Prostate gland (tissue), 2 donors: ENCODE measurements around the gene HOXA4. TPM values are rescaled to one million over a fixed set of nuclear protein-coding genes. Genes with fewer than 3 reads are reported as not detected.

Experiments used
- DNase-seq: peaks from one replicate; pipeline ENCODE4 v3.0.0-alpha.2; 2019; ENCODE audit warnings: low spot score
- H3K27ac ChIP-seq, 2 donors: fragments of 200-600 bp; sonication (generic); 2 replicates each; pipeline ENCODE4 v1.5.1; 2017 to 2019
- H3K27me3 ChIP-seq: fragments of 200-600 bp; sonication (generic); replicated peaks from 2 replicates; pipeline ENCODE4 v1.5.1; 2019; ENCODE audit not compliant: insufficient read depth
- H3K36me3 ChIP-seq, 2 donors: fragments of 200-600 bp; sonication (generic); 1 replicate in 1 of 2; 2 replicates in 1 of 2; pipeline versions ENCODE4 v1.5.1 to v1.8.1; 2017 to 2019
- H3K4me1 ChIP-seq: fragments of 200-600 bp; sonication (generic); replicated peaks from 2 replicates; pipeline ENCODE4 v1.5.1; 2019
- H3K4me3 ChIP-seq, 2 donors: fragments of 200-600 bp; sonication (generic); 2 replicates each; pipeline ENCODE4 v1.5.1; 2017 to 2019
- H3K9me3 ChIP-seq: fragments of 200-600 bp; sonication (generic); 2 replicates; pipeline ENCODE4 v1.5.1; 2017
- POLR2A ChIP-seq: fragments of 450-650 bp; IDR thresholded peaks from one replicate; pipeline ENCODE4 v1.6.1; 2016; ENCODE audit warnings: antibody characterized with exemption, mild to moderate bottlenecking
- POLR2AphosphoS5 ChIP-seq: sonication (generic); formaldehyde crosslinking; IDR thresholded peaks from one replicate; pipeline ENCODE4 v1.6.1; 2017; ENCODE audit warnings: antibody characterized with exemption
- WGBS: methylation state at CpG from one replicate; pipeline ENCODE4 v1.1.5; 2018; 5-methylcytosine and 5-hydroxymethylcytosine counted together
- intact Hi-C: fragments of 100-400 bp; cut with DNase I; formaldehyde crosslinking; loops from one replicate; pipeline ENCODE4 v1.14.2; 2022
- total RNA-seq, 2 donors: library from RNA; depleted of rRNA; stranded (reverse); fragments of >200 nt; gene quantifications; one replicate each; pipeline ENCODE4 v1.1.0, GENCODE V29; 2016
- TF ChIP-seq, protein P1 (sequence below), 4 experiments: fragments of 200-600 bp in 2 of 4; fragments of 450-650 bp in 2 of 4; sonication (generic) in 2 of 4; IDR thresholded peaks; 1 replicate in 3 of 4; 2 replicates in 1 of 4; pipeline ENCODE4 v1.5.1; 2016 to 2019; ENCODE audit warnings: antibody characterized with exemption in 4 of 4, mild to moderate bottlenecking in 2 of 4, moderate library complexity in 2 of 4

The HOXA4 gene
- total RNA-seq, 2 donors from 2014 or later: 1.4 to 1.8 TPM

DNA sequence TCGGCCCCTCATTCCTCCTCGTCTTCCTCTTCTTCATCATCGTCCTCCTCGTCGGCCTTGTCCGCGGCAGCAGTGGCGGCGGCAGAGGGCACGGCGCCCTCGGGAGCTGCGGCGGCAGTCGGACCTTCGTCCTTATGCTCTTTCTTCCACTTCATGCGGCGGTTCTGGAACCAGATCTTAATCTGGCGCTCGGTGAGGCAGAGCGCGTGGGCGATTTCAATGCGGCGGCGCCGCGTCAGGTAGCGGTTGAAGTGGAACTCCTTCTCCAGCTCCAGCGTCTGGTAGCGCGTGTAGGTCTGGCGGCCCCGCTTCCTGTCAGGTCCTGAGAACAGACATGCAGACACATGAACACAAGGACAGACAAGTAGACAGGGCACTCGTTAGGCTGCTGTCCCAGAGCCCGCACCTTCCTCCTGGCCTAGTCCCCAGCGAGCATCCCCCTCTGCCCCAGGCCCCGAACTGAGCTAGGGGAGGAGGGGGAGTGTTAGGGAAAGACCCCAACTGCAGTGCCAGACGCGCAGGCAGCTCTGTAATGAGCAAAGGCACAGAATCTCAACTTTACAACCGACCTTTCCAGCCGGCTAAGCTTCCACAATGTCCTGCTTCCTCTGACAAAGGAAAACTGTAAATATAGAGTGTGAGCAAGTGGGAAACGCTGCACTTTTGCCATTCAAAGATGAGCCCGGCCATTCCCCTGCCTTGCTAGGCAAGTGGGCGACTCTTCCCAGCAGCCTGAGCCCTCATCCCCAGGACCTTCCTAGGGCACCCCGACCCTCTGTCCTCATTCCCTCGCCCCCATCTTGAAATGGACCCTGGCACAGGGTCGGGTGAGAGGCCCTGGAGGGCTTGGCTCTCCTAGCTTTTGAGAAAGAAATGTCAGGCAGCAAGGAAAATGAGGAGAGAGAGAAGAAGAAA, 24.6 kb upstream of the HOXA4 start:
- intact Hi-C loops: loop anchor here (5.0 to 10.0 kb wide), 3 partner anchors 953 to 1290 kb away; partner anchors contain the start of genes CBX3 and HNRNPA2B1
- 59% methylated on average over 48 of the region's 48 CpGs for WGBS
- Histone ChIP-seq H3K27me3 (no peaks in the 10 kb centered on the region), H3K27ac (peak overlapping the region; percentile 79 to 85), H3K36me3 (no peaks in the 10 kb centered on the region), H3K4me1 (peaks cover 4% of the 10 kb centered on the region), H3K4me3 (peak overlapping the region; percentile 51 to 64), H3K9me3 (no peaks in the 10 kb centered on the region)
- TF ChIP-seq POLR2AphosphoS5: no peak
- no peak for DNase-seq

DNA sequence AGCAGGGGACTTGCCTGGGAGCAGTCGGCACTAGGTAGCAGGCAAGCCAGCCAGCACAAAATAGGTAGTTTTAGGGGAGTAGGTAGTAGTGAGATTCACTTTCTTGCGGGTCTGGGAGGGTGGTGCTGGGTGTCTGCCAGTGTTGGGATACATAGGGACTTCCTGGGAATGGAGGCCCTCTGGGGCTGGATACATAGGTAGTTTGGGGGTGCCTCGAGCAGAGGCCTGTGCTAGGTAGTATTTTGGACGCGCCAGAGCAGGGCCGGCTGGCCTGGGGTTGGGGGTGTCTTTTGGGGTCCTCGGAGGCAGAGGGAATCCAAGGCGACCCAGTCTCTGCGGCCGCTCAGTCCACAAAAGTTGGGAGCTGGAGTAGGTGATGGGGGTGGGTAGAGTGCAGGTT, 23.8 kb upstream of the HOXA4 start:
- H3K36me3 ChIP-seq: no peaks in the 10 kb centered on the region
- H3K27ac ChIP-seq: no peak overlapping the region
- 90% methylated on average over 10 of the region's 10 CpGs for WGBS
- H3K4me3 ChIP-seq: no peak overlapping the region
- no peak for TF ChIP-seq POLR2A
- TF ChIP-seq, protein P1, sequence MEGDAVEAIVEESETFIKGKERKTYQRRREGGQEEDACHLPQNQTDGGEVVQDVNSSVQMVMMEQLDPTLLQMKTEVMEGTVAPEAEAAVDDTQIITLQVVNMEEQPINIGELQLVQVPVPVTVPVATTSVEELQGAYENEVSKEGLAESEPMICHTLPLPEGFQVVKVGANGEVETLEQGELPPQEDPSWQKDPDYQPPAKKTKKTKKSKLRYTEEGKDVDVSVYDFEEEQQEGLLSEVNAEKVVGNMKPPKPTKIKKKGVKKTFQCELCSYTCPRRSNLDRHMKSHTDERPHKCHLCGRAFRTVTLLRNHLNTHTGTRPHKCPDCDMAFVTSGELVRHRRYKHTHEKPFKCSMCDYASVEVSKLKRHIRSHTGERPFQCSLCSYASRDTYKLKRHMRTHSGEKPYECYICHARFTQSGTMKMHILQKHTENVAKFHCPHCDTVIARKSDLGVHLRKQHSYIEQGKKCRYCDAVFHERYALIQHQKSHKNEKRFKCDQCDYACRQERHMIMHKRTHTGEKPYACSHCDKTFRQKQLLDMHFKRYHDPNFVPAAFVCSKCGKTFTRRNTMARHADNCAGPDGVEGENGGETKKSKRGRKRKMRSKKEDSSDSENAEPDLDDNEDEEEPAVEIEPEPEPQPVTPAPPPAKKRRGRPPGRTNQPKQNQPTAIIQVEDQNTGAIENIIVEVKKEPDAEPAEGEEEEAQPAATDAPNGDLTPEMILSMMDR (IDR thresholded peaks at IDR 0.05): no peak
- TF ChIP-seq POLR2AphosphoS5: no peak
- DNase-seq: no peak
- no peaks in the 10 kb centered on the region for H3K9me3 ChIP-seq
- peaks cover 6% of the 10 kb centered on the region for H3K4me1 ChIP-seq
- intact Hi-C loops: loop anchor here (5.0 to 10.0 kb wide), 3 partner anchors 952 to 1290 kb away; partner anchors contain the start of genes CBX3 and HNRNPA2B1
- no peaks in the 10 kb centered on the region for H3K27me3 ChIP-seq

DNA sequence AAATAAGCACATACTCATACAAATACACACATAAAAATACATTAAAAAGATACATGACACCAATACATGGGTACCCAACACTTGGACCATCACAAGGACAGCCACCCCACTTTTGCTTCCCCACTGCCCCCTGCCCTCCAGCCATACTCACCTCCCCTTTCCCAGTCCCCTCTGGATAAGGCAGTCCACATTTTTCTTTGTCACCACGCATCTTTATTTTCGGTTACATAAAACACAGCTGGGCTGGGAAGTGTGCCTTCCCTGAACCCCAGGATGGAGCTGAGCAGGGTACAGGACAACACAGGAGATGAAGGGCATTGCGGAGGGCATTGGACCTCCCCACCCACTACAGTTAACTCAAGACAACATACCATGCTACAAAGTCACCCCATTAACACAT, 23.0 kb upstream of the HOXA4 start:
- no peaks in the 10 kb centered on the region for H3K36me3 ChIP-seq
- intact Hi-C loops: loop anchor here (5.0 to 10.0 kb wide), 3 partner anchors 951 to 1289 kb away; partner anchors contain the start of genes CBX3 and HNRNPA2B1
- peaks cover 7% of the 10 kb centered on the region for H3K4me1 ChIP-seq
- no peaks in the 10 kb centered on the region for H3K9me3 ChIP-seq
- WGBS: 98% methylated on average over 3 of the region's 3 CpGs
- TF ChIP-seq, protein P1 (IDR thresholded peaks at IDR 0.05): no peak
- TF ChIP-seq POLR2A (no peak), POLR2AphosphoS5 (no peak)
- DNase-seq: no peak
- no peak overlapping the region for H3K27ac ChIP-seq
- no peaks in the 10 kb centered on the region for H3K27me3 ChIP-seq
- no peak overlapping the region for H3K4me3 ChIP-seq

DNA sequence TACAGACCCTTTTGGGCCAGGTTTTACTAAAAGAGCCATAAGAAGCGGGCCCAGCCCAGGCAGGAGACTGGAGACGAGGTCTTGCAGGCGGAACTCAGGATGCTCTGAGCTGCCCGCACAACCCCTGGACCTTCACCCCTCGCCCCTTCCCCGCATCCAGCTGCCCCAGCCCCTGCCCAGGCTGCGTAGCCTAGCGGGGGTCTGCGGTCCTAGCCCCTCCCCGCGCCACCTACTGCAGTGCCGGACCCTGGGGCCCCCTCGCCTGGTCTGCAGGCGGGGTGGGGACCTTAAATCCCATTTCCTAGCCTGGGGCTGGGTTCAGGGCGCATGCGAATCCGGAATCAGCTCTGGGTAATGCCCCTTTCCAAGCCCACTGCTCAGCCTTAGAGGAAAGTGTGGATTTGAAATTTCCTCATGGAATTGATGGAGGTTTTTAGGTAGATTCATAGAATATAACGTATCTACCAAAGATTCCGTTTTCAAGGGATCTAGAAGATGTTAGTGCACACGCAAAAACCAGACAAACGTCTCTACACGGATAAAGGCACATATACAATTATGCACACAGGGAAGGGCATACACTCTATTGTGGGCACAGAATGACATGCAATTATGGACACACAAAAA, 22.4 kb upstream of the HOXA4 start:
- peak overlapping the region; percentile 39 to 44 for H3K4me3 ChIP-seq
- TF ChIP-seq, protein P1 (IDR thresholded peaks at IDR 0.05): no peak
- TF ChIP-seq POLR2AphosphoS5 (no peak), POLR2A (no peak)
- peaks cover 7% of the 10 kb centered on the region for H3K4me1 ChIP-seq
- 69% methylated on average over 22 of the region's 22 CpGs for WGBS
- intact Hi-C loops: loop anchor here (5.0 to 10.0 kb wide), 3 partner anchors 951 to 1288 kb away; partner anchors contain the start of genes CBX3 and HNRNPA2B1
- no peaks in the 10 kb centered on the region for H3K9me3 ChIP-seq
- DNase-seq: no peak
- no peaks in the 10 kb centered on the region for H3K36me3 ChIP-seq
- H3K27ac ChIP-seq: peak overlapping the region; percentile 85 to 87
- no peaks in the 10 kb centered on the region for H3K27me3 ChIP-seq
